GM21528 (cell line): Measurements from ENCODE around the gene TLDC2.
"Not testable (repeated sequence)": the region's sequence is repeated elsewhere in the genome, so short reads cannot be mapped to it uniquely, and the experiment has no call there.

Experiments
- ATAC-seq: cut with Tn5 transposase; IDR thresholded peaks from one replicate; pipeline ENCODE4 v1.9.1; 2021; ENCODE audit warnings: mild to moderate bottlenecking, moderate library complexity; ENCODE audit not compliant: unreplicated experiment, low FRiP score

The TLDC2 gene

DNA sequence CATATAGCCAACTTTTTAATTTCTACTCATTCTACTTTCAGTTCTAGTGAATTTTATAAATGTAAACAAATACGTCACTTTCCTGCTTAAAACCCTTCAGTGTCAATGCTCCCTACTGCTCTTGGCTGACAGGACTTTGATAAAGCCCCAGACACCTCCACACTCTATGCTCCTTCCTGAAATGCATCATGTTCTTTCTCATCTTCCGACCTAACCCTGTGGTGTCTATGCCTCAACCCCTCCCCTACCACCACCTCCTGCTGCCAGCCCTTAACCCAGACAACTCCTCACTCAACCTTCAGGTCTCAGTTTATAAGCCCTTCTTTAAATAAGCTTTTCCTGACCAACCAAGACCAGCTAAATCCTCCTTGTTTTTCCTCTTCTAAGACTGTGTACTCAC lies 19.1 kb downstream of the TLDC2 start:
- ATAC-seq, result no peak

- ATAC-seq, result no peak
Measured at GRCh38 chr20:36904690-36905089, 28.8 kb downstream of the TLDC2 start.

DNA sequence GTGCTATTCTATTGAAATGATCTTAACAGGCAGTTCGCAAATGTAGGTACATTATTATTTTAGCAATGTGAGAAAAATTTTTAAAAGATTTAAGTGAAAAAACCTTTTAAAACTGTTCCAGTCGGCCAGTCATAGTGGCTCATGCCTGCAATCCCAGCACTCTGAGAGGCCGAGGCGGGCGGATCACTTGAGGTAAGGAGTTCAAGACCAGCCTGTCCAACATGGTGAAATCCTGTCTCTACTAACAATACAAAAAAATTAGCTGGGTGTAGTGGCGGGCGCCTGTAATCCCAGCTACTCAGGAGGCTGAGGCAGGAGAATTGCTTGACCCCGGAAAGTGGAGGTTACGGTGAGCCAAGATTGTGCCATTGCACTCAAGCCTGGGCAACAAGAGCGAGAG lies 29.6 kb downstream of the TLDC2 start:
- not testable (repeated sequence) for ATAC-seq

DNA sequence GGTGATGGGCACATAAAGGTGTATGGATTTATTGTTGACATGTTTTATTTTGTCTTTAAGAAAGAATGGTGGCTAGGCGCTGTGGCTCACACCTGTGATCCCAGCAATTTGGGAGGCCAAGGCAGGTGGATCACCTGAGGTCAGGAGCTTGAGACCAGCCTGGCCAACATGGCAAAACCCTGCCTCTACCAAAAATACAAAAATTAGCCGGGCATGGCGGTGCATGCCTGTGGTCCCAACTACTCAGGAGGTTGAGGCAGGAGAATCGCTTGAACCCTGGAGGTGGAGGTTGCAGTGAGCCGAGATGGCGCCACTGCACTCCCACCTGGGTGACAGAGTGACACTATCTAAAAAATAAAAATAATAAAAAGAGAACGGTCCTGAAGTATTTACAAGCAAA lies 30.1 kb downstream of the TLDC2 start:
- ATAC-seq, result not testable (repeated sequence)

- no peak for ATAC-seq
Measured at GRCh38 chr20:36908603-36909002, 32.7 kb downstream of the TLDC2 start.

GRCh38 chr20:36916199-36916598 lies 40.3 kb downstream of the TLDC2 start:
- ATAC-seq, result no peak

DNA sequence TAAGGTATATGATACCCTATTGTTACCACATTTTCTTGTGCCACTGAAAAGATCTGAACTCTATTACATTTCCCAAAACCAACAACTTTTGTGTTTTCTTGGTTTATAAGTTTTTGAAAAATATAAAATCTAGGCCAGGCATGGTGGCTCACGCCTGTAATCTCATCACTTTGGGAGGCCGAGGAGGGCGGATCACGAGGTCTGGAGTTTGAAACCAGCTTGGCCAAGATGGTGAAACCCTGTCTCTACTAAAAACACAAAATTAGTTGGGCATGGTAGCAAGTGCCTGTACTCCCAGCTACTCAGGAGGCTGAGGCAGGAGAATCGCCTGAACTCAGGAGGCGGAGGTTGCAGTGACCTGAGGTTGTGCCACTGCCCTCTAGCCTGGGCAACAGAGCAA lies 41.3 kb downstream of the TLDC2 start:
- no peak for ATAC-seq

DNA sequence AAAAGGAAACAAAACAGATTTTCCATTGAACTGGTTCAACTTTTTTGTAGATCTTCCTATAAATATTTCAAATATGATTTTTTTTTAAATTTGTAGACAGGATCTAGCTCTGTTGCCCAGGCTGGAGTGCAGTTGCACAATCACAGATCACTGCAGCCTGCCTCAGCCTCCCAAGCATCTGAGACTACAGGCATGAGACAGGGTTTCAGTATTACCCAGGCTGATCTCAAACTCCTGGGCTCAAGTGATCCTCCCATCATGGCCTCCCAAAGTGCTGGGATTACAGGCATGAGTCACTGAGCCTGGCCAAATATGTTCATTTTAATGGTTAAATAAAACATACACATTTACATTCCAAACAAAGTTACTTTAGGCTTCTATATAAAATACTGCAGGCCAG lies 42.0 kb downstream of the TLDC2 start:
- ATAC-seq, result no peak

- ATAC-seq, result no peak
Measured at GRCh38 chr20:36919715-36920333, 43.9 kb downstream of the TLDC2 start.

- no peak for ATAC-seq
Measured at GRCh38 chr20:36920334-36920730, 44.4 kb downstream of the TLDC2 start.

DNA sequence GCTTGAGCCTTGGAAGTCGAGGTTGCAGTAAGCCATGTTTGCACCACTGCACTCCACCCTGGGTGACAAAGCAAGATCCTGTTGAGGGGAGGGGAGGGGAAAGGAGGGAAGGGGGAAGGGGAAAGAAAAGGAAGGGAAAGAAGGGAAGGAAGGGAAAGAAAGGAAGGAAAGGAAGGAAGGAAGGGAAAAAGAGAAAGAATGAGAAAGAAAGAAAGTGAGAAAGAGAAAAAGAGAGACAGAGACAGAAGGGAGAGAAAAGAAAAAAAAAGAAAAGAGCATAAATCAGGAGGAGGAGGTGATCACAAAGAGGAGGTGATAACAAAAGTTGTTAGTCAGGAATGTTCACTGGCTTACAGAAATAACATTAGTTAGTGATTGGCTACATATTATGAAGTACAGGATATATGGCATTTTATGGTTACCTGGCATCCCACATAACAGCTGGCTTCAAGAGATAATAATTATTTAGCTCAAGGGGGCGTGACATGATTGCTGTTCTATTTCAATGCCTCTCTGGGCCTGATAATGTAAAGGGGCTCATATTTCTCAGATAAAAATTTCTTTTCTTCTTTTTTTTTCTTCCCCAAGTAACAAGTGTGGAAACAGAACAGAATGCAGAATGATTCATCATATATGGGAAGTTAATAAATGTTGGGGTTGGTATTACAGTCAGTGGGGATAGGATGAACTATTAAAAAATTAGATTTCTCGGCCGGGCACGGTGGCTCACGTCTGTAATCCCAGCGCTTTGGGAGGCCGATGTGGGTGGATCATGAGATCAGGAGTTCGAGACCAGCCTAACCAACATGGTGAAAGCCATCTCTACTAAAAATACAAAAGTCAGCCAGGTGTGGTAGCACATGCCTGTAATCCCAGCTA lies 48.5 kb downstream of the TLDC2 start:
- no peak for ATAC-seq

DNA sequence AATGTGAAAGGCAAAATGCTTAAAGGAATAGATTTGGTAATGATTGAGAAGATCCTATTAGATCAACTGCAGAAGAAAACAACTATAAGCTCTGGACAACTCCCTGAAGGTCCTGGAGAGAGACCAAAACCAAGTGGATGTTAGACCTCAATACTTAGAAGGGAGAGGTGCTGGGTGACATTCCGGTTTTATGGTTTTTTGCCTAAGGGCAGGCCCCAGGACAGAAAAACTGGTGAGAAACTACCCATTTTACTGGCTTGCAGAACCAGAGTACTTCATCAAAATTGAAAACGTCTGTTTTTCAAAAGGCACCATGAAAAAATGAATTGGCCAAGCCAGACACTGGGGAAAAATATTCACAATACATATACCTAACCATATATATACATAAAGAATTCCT lies 49.3 kb downstream of the TLDC2 start:
- no peak for ATAC-seq

GRCh38 chr20:36926653-36927200 lies 50.8 kb downstream of the TLDC2 start:
- no peak for ATAC-seq

- no peak for ATAC-seq
Measured at GRCh38 chr20:36927704-36928103, 51.8 kb downstream of the TLDC2 start.

DNA sequence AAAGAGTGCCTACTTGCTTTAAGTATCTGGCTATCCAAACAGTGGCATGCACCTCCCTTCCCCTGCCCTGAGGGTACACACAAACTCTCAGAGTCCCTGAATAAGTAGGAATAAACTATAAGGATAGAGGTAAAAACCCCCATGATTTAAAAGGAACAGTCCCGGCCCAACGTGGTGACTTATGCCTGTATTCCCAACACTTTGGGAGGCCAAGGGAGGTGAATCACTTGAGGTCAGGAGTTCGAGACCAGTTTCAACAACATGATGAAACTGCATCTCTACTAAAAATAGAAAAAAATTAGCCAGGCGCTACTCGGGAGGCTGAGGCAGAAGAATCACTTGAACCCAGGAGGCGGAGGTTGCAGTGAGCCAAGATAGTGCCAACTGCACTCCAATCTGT lies 53.4 kb downstream of the TLDC2 start:
- ATAC-seq, result no peak

GRCh38 chr20:36929691-36930090 lies 53.8 kb downstream of the TLDC2 start:
- no peak for ATAC-seq

DNA sequence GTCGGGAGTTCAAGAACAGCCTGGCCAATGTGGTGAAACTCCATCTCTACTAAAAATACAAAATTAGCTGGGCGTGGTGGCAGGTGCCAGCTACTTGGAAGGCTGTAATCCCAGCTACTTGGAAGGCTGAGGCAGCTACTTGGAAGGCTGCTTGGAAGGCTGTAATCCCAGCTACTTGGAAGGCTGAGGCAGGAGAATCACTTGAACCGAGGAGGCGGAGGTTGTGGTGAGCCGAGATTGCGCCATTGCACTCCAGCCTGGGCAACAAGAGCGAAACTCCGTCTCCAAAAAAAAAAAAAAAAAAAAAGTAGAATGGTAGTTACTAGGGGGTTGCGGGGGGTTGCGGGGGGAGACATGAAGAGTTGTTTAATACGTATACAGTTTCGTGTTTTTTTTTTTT lies 56.1 kb downstream of the TLDC2 start:
- not testable (repeated sequence) for ATAC-seq

DNA sequence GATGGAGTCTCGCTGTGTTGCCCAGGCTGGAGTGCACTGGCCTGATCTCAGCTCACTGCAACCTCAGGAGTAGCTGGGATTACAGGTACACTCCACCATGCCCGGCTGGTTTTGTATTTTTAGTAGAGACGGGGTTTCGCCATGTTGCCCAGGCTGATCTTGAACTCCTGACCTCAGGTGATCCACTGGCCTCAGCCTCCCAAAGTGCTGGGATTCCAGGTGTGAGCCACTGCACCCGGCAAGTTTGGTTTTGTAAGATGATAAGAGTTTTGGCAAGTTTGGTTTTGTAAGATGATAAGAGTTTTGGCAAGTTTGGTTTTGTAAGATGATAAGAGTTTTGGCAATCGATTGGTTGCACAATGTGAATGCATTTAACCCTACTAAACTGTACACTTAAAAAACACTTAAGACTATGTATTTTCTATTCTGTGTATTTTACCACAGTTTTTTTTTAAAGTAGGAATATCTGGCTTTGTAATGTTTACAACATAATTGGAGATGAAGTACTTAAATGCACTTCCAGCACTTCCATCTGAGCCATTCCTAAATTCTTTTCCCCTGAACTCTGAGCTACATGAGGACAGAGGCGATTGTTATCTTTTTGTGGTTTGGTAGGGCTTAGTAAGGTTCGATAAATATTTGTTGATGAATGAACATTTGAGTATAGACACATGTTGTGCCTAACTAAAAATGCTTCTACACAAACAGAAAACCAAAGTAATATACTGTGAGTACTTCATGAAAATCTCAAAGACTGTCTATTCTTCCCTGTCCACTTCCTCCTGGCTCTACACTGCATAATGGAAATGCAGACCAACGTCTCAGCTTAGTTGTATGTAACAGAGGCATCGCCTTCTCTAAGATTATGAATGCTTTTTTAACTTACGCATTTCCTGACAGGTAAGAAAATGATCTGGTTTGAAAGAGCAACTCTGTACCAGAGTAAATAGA lies 56.8 kb downstream of the TLDC2 start:
- ATAC-seq, result no peak

DNA sequence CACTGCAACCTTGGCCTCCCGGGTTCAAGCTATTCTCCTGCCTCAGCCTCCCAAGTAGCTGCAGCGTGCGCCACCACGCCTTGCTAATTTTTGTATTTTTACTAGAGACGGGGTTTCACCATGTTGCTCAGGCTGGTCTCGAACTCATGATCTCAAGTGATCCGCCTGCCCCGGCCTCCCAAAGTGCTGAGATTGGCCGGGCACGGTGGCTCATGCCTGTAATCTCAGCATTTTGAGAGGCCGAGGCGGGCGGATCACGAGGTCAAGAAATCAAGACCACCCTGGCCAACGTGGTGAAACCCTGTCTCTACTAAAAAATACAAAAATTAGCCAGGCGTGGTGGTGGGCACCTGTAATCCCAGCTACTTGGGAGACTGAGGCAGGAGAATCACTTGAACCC lies 57.6 kb downstream of the TLDC2 start:
- not testable (repeated sequence) for ATAC-seq

GRCh38 chr20:36936341-36936740 lies 60.4 kb downstream of the TLDC2 start:
- no peak for ATAC-seq
